Esophagus muscularis mucosa (tissue), 4 donors: ENCODE data around the gene CACNB3.

Experiments used
- EP300 ChIP-seq: sonication (generic); formaldehyde crosslinking; IDR thresholded peaks from one replicate; pipeline ENCODE4 v1.6.1; 2017; ENCODE audit warnings: antibody characterized with exemption
- POLR2A ChIP-seq: fragments of 450-650 bp; IDR thresholded peaks from one replicate; pipeline ENCODE4 v1.6.1; 2017; ENCODE audit warnings: antibody characterized with exemption, moderate library complexity, mild to moderate bottlenecking, low read depth
- POLR2AphosphoS5 ChIP-seq, 2 donors: sonication (generic); formaldehyde crosslinking; IDR thresholded peaks; one replicate each; pipeline ENCODE4 v1.6.1; 2017; ENCODE audit warnings: antibody characterized with exemption in 2 of 2
- TF ChIP-seq, protein P1 (sequence below), 3 experiments: fragments of 200-600 bp in 2 of 3; fragments of 450-650 bp in 1 of 3; sonication (generic) in 2 of 3; IDR thresholded peaks; one replicate each; pipeline ENCODE4 v1.5.1; 2017 to 2019; ENCODE audit warnings: antibody characterized with exemption in 3 of 3, mild to moderate bottlenecking in 2 of 3, moderate library complexity in 1 of 3

DNA sequence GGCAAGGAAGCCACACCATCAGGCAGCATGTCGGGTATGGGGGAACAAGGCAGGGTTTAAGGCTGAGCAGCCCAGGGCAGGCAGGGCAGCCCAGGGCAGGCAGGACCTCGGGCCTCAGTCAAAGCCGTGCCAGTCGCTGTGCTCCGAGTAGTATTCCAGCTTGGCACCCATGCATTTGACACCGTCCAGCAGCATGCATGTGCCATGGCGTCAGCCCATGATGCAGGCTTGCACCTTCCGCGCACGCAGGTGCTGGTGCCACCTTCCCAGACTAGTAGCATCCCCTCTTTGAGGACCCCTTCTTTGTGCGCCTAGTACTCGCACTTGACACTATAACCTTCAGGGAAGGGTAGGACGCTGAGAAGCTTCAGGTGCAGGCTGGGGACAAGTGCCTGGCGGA, 17.8 kb upstream of the CACNB3 start:
- TF ChIP-seq, protein P1, sequence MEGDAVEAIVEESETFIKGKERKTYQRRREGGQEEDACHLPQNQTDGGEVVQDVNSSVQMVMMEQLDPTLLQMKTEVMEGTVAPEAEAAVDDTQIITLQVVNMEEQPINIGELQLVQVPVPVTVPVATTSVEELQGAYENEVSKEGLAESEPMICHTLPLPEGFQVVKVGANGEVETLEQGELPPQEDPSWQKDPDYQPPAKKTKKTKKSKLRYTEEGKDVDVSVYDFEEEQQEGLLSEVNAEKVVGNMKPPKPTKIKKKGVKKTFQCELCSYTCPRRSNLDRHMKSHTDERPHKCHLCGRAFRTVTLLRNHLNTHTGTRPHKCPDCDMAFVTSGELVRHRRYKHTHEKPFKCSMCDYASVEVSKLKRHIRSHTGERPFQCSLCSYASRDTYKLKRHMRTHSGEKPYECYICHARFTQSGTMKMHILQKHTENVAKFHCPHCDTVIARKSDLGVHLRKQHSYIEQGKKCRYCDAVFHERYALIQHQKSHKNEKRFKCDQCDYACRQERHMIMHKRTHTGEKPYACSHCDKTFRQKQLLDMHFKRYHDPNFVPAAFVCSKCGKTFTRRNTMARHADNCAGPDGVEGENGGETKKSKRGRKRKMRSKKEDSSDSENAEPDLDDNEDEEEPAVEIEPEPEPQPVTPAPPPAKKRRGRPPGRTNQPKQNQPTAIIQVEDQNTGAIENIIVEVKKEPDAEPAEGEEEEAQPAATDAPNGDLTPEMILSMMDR (IDR thresholded peaks at IDR 0.05), result no peak
- TF ChIP-seq POLR2A (no peak), POLR2AphosphoS5 (IDR thresholded peaks at IDR 0.05) (no peak), EP300 (no peak)
